GM18951 (cell line): Measurements from ENCODE around the gene IER5L.

ENCODE experiments used
- POLR2A ChIP-seq: IDR thresholded peaks from 4 replicates; pipeline ENCODE4 v1.6.1; 2011; ENCODE audit warnings: mild to moderate bottlenecking; ENCODE audit not compliant: insufficient read length, insufficient read depth; ENCODE audit errors: extremely low read depth
- in situ Hi-C: fragments of 300-500 bp; cut with MboI; formaldehyde crosslinking; loops from one replicate; pipeline ENCODE4 v1.12.0; 2022; ENCODE audit warnings: low sequenced_read_pairs, mixed read lengths, inconsistent platforms; ENCODE audit not compliant: unreplicated experiment

Gene IER5L

DNA sequence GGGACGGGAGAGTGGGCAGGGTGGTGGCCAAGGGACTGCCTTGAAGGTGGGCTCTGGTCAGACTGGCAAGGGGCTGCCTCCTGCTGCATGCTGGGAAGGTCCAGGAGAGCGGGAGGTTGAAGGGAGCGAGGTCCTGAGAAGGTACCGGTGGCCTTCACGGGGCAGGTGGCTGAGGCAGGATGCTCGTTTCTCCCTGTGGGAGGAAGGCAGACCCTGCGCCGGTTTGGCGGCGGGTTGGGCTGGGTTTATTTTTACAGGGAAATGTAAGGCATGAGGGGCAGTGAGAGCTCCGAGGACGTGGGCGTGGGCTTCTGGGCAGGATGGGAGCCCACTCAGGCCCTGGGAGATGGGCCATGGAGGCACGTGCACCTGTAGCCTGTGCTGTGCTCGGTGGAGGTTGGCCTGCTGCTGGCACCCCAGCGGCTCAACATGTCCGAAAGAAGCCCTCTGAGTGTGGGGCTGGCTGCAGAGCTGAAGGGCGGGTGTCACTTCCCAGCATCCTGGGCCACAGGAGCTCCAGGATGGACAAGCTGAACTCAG, 27.3 kb downstream of the IER5L start:
- in situ Hi-C loops, result no loop called here
- no peak for TF ChIP-seq POLR2A

DNA sequence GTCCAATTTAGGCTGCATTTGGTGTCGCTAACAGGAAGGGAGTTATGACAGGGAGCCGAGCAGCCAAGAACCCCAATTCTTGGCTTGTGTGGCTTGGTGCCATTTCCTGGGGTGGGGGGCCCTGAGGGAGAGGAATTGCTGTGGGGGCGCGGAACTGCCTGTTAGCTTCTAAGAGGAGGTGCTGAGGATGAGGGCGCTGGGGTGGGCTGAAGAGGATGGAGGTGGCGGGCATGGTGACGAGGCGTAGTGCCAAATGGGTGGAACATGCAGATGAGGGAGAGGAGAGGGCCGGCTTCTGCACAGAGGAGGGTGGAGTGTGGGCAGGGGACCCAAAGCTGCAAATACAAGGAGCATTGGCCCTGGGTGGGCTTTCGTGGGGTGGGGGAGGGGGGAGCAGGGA, 27.9 kb downstream of the IER5L start:
- in situ Hi-C loops, result no loop called here
- no peak for TF ChIP-seq POLR2A

DNA sequence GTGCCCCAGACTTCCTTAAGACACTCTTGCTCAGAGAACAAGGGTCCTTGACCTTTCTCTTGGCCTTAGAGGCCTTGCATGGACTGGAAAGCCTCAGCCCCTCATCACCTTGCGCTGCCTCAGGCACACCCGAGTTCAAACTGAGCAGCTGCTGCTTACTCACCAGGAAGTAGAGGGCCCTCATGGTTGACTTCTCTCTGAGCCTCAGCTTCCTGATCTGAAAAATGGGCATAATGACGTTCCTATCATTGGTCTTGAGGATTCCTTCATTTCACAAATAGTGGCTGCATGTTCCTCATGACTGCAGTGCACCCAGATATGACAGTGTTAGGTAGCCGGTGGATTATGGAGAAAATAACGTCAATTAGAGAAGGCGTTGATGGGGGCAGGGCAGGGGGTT, 28.6 kb downstream of the IER5L start:
- in situ Hi-C loops, result loop anchor here (25.0 kb wide), 1 partner anchor 638 kb away; no protein-coding TSS in a partner anchor
- no peak for TF ChIP-seq POLR2A

DNA sequence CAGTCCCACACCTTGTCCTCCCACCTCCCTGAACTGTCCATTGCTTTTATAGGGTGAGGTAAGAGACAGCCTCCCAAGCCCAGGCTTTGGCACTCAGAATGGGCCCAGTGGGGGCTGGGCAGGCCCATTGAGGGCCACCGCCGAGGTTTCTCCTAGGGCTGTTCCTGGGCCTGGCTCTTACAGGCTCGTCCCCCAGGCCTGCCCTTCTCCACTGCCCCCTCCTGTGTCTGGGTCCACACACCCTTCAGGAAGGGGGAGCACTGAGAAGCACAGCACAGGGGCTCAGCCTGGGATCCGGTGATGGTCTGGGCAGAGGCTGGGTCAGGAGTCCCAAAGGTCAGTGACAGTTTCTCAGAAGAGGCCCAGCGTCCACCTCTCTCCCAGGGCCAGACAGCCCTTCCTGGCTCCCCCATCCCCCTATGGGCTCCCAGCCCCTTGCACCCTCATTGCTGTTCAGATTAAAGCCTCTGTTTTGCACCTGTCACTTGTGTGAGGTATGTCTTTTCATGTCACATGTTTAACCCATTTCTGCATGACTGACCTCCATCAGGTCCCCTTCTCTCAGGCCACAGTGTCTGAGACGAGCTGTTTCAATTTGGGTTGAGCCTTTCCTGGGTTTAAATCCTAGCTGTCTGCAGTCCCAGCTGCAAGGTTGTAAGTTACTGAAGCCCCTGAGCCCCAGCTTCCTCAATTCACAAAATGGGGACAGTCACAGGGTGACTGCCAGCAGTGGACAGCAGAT, 29.4 kb downstream of the IER5L start:
- in situ Hi-C loops, result loop anchor here (25.0 kb wide), 1 partner anchor 639 kb away; no protein-coding TSS in a partner anchor
- no peak for TF ChIP-seq POLR2A

DNA sequence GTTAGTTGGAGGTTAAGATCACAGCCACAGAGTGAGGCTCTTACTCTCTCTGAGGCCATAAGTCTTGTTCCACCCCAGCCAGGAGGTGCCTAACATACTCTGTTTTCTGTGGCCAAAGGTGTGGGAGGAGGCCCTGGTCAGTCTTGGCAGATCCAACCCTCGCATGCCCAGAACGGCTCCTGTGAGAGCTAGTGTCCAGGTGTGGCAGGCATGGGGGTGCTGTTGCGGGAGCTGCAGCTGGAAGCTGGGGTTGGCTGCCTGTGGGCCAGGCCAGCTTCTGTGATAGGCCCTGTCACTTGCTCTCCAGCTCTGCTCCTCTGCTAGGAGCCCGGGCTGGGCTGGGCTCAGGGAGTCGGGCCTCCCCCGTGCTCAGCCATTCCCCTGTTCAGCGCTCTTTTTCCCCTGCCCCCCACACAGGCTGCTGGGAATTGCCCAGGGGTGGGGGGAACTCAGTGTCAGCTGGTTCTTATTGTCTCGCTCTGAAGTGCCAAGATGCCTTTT, 31.6 kb downstream of the IER5L start:
- in situ Hi-C loops, result loop anchor here (25.0 kb wide), 1 partner anchor 641 kb away; no protein-coding TSS in a partner anchor

DNA sequence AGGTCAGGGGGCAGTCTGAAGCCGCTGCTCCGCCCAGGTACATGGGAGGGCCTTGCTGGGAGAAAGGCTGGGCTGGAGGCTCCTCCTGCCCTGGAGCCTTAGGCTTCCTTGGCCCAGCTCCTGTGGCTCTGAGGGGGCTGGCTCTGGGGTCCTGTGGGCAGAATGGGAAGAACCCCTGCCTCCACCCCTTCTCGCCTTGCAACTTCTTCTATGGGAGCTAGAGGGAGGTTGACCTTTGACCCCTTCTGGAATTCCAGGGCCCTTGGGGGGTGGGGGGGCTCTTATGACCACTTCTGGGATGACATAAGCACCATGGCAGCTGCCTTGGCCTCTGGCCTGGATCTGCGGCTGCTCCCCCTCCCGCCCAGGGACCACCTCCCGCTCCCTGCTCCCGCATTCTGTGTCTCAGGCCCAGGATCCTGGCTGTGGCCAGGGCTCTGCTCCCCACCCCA, 32.2 kb downstream of the IER5L start:
- in situ Hi-C loops, result loop anchor here (25.0 kb wide), 1 partner anchor 641 kb away; no protein-coding TSS in a partner anchor
- no peak for TF ChIP-seq POLR2A

More for the DNA sequence above, 31.6 kb downstream of the IER5L start:
- TF ChIP-seq POLR2A, result no peak

DNA sequence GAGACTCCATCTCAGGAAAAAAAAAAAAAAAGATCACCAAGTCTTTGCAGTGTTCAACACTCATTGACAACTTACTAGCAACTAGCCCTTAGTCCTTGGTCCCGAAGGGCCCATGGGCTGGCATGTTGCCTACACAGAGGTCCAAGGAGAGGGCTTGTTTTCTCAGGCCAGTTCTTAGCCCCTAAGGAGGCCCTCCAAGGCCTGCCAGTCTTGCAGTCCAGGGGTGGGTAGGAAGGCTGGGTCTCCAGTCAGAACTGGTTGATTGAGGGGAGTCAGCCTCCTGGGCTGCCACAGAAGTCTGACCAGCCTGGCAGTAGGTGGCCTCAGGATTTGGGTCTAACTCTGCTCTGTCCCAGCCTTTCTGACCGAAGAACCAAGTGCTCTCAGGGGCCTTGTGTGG, 32.7 kb downstream of the IER5L start:
- no peak for TF ChIP-seq POLR2A
- in situ Hi-C loops, result loop anchor here (25.0 kb wide), 1 partner anchor 642 kb away; no protein-coding TSS in a partner anchor

DNA sequence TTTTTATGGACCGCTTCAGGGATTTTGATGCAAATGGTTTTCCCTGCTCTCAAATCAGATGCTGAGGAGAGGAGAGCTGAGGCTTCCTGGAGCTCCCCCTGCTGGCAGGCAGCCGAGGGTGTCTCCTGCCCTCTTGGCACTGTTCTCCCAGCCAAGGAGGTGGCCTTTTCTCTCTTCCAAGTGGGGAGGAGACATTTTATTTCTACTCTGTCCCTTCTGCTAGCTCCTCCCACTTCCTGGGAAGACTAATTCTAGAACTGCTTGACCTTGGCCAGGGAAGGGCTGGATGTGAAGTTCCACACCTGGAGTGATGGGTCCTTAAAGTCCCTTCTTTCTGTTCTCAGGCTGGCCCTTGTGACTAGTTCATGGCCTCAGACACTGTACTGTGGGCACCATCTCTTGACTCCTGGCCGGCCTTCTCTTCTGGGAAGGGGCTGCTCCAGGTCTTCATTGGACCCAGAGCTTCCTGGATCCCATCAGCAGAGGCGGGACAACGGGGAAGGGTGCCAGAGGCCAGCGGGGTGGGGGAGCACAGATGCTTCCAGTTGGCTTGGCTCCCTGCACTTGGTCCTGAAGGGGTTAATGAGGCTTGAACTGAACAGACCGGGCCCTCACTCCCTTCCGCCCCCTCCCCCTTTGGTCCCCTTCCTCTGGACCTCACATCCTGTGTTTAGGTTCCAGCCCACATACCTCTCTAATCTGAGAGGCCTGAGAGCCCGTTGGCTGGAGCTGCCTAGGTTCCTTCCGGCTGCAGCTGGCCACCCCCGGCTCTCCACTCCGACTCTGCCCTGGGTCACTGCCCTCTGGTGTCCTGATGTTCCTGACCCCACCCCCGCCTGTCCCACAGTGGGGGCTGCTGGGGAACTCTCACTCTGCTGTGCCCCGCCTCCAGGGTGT, 34.8 kb downstream of the IER5L start:
- in situ Hi-C loops, result loop anchor here (25.0 kb wide), 1 partner anchor 644 kb away; no protein-coding TSS in a partner anchor
- TF ChIP-seq POLR2A, result no peak

DNA sequence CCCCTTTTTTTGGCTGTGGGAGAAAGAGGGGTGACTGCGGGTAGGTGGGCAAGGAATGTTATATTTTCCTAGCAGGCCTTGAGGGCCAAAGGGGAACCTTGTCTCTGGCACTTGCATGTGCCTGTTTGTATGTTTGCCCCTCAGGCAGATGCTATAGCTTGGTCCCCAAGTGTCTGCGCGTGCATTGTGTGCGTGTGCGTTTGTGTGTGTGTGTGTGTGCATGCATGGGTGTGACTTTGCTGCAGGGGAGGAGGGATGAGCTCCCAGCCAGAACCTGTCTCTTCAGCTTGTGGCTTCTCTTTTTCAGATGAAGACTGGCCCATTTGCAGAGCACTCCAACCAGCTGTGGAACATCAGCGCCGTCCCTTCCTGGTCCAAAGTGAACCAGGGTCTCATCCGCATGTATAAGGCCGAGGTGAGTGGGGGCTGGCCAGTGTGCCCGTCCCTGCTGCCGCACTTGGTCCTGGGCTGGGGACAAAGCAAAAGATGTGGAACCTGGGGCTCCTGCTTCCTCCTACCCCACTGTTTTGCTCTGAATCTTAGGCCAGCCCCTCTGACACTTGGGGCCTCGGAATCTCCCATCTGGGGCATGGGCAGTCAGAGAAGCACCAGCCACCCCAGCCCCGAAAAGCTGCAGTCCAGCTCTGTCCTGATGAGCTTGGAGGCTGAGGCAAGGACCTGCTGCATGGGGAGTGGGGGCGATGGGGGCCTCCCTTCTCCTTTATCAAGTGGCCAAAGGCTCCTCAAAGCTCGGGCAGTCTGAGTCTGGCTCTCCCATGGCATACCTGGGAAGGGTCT, 35.7 kb downstream of the IER5L start:
- TF ChIP-seq POLR2A, result no peak
- in situ Hi-C loops, result loop anchor here (25.0 kb wide), 1 partner anchor 645 kb away; no protein-coding TSS in a partner anchor

DNA sequence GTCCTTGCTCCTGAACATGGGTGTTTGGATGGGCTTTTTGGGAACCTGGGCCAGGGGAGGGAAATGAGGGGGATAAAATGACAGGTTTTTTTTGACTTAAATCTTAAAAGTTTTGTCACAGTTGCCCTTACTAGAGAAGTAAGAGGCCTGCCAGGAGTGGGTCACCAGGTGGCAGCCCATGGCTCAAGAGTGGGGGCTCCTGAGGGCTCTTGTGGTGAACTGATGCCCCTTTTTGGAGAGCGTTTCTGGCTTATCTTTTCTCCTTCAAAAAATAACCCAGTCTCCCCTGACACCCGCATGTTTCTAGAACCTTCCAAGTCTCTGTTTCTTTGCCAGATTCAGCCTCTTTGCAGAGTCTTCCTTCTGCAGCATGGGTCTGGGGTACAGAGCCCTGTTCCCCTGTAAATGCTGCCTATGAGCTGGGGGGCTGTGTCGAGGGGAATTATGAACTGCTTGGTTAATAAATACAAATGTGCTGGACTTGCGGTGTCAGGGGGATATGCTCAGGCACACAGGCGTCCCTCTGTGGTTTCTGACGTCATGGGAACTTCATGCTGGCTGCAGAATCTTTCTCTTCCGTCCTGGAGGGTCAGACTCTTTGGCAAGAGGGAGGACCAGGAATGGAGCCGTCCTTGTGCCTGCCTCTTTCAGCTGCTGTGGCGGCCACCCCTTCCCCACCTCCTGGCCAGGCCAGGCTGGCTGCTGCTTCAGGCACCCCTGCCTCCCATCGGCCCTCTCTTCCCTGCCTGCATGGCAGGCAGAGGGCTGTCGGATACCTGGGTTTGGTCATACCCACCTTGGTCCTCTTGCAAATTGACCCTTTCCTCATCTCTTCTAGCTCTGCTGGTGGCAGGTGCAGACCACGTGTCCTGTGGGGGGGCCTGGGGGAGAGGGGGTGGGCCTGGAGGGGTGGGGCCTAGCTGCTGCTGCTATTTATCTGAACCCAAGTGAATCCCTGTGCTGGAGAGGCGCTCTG, 36.7 kb downstream of the IER5L start:
- in situ Hi-C loops, result loop anchor here (25.0 kb wide), 1 partner anchor 646 kb away; no protein-coding TSS in a partner anchor
- TF ChIP-seq POLR2A, result peak; percentile 59
